HepG2 (cell line): ENCODE data around the gene TH. TPM values are rescaled to one million over a fixed set of nuclear protein-coding genes. Genes with fewer than 3 reads are reported as not detected.

Experiments
- ATF7-NPFF ChIP-seq: sonication (generic); formaldehyde crosslinking; IDR thresholded peaks from 2 replicates; pipeline ENCODE4 v1.8.1; 2023; ENCODE audit warnings: mild to moderate bottlenecking, low read depth, missing genetic modification reagents, moderate library complexity
- CCAR2 ChIP-seq: fragments of 200-400 bp; formaldehyde crosslinking; optimal IDR thresholded peaks from 2 replicates; pipeline ENCODE3; 2018; ENCODE audit warnings: low read depth, mild to moderate bottlenecking, low read length, moderate library complexity
- KLF12 ChIP-seq: sonication (generic); formaldehyde crosslinking; IDR thresholded peaks from 2 replicates; pipeline ENCODE4 v1.4.0; 2020; ENCODE audit warnings: missing genetic modification reagents, borderline replicate concordance
- MIER2 ChIP-seq: IDR thresholded peaks from 2 replicates; pipeline ENCODE4 v1.6.1; 2016; ENCODE audit warnings: missing biosample characterization, missing genetic modification reagents
- NFYC ChIP-seq: IDR thresholded peaks from 2 replicates; pipeline ENCODE4 v1.6.1; 2016; ENCODE audit warnings: missing genetic modification reagents, missing compliant biosample characterization
- SP5 ChIP-seq: IDR thresholded peaks from 2 replicates; pipeline ENCODE4 v1.6.1; 2016; ENCODE audit warnings: low read depth, borderline replicate concordance
- SUZ12 ChIP-seq: fragments of 150-350 bp; IDR thresholded peaks from 2 replicates; pipeline ENCODE4 v1.6.1; 2014; ENCODE audit warnings: low read depth, low read length
- YY1 ChIP-seq: IDR thresholded peaks from 2 replicates; pipeline ENCODE4 v1.6.1; 2011; ENCODE audit warnings: low read length, low read depth, moderate library complexity, mild to moderate bottlenecking; ENCODE audit not compliant: insufficient read depth, insufficient replicate concordance
- ZBTB20 ChIP-seq: sonication (generic); formaldehyde crosslinking; IDR thresholded peaks from 2 replicates; pipeline ENCODE4 v1.8.1; 2023; ENCODE audit warnings: missing genetic modification reagents, low read depth, mild to moderate bottlenecking, borderline replicate concordance
- ZBTB38 ChIP-seq: sonication (generic); formaldehyde crosslinking; IDR thresholded peaks from 2 replicates; pipeline ENCODE4 v1.5.1; 2020; ENCODE audit warnings: mild to moderate bottlenecking, missing genetic modification reagents
- ZNF235 ChIP-seq: sonication (generic); formaldehyde crosslinking; IDR thresholded peaks from 2 replicates; pipeline ENCODE4 v1.8.1; 2023; ENCODE audit warnings: mild to moderate bottlenecking, missing genetic modification reagents, borderline replicate concordance
- ZNF263 ChIP-seq: sonication (generic); formaldehyde crosslinking; IDR thresholded peaks from 2 replicates; pipeline ENCODE4 v1.4.0; 2020; ENCODE audit warnings: missing genetic modification reagents
- ZNF317 ChIP-seq: sonication (generic); formaldehyde crosslinking; IDR thresholded peaks from 2 replicates; pipeline ENCODE4 v1.5.0; 2020; ENCODE audit warnings: mild to moderate bottlenecking, missing genetic modification reagents
- polyA plus RNA-seq, 8 experiments: library from polyadenylated mRNA; depleted of rRNA in 3 of 8; stranded (reverse) in 7 of 8; unstranded in 1 of 8; fragments of >200 nt; fragmentation: Illumina TruSeq in 4 of 8; extraction: Trizol in 4 of 8; gene quantifications; 2 replicates each; pipeline versions ENCODE4 v1.2.1 to v1.2.3, GENCODE V29; 2011 to 2016; ENCODE audit warnings: low read depth in 4 of 8, missing spikeins in 1 of 8, mixed read lengths in 1 of 8; ENCODE audit not compliant: insufficient read depth in 1 of 8
- total RNA-seq, 5 experiments: library from RNA; depleted of rRNA; stranded (reverse); fragments of >200 nt; fragmentation: Illumina TruSeq; extraction: Trizol; gene quantifications; 2 replicates each; pipeline ENCODE4 v1.2.3, GENCODE V29; 2016; ENCODE audit warnings: low read depth in 1 of 5
- TF ChIP-seq, protein P1 (sequence below): sonication (generic); formaldehyde crosslinking; IDR thresholded peaks from 2 replicates; pipeline ENCODE4 v1.4.0; 2020; ENCODE audit warnings: missing genetic modification reagents; ENCODE audit errors: not compliant biosample characterization
- TF ChIP-seq, protein P2 (sequence below): sonication (generic); formaldehyde crosslinking; IDR thresholded peaks from 2 replicates; pipeline ENCODE4 v1.5.1; 2020; ENCODE audit warnings: missing genetic modification reagents, mild to moderate bottlenecking, borderline replicate concordance
- TF ChIP-seq, protein P3 (sequence below): sonication (generic); formaldehyde crosslinking; conservative IDR thresholded peaks from 2 replicates; pipeline ENCODE4 v1.4.0; 2020; ENCODE audit warnings: missing genetic modification reagents
- TF ChIP-seq, protein P4 (sequence below): sonication (generic); formaldehyde crosslinking; IDR thresholded peaks from 2 replicates; pipeline ENCODE4 v1.5.1; 2020; ENCODE audit warnings: missing genetic modification reagents, mild to moderate bottlenecking, borderline replicate concordance
- TF ChIP-seq, protein P5 (sequence below): IDR thresholded peaks from 2 replicates; pipeline ENCODE4 v1.6.1; 2018; ENCODE audit warnings: missing genetic modification reagents
- TF ChIP-seq, protein P6 (sequence below): sonication (generic); formaldehyde crosslinking; IDR thresholded peaks from 2 replicates; pipeline ENCODE4 v1.8.1; 2023; ENCODE audit warnings: mild to moderate bottlenecking, moderate library complexity, missing genetic modification reagents
- TF ChIP-seq, protein P7 (sequence below): sonication (generic); formaldehyde crosslinking; IDR thresholded peaks from 2 replicates; pipeline ENCODE4 v1.4.0; 2020; ENCODE audit warnings: low read depth, mild to moderate bottlenecking, missing genetic modification reagents

Gene TH
- total and polyA plus RNA-seq, 2 of the 13 experiments (the other 11 are each of a cell fraction or from before 2014, with no cell fraction given) = 0.36 TPM; not detected in 1

DNA sequence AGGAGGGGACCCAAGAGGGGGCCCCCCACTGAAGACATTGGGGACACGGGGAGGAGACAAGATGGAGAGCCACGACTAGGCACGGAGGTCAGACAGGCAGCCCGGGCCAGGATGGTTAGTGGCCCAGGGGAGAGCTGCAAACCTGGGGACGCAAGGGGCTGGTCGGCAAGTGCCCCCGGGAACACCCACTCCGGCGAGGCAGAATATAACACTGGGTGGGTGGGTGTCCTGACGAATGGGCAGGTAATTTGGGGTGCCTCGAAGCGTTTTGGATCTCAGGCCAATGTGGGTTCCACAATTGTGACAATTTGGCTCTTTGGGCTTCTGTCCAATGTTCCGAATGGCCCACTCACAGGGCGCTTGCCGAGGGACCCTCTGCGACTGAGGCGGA is 42.3 kb downstream of the TH start (continued):
- TF ChIP-seq, protein P1, sequence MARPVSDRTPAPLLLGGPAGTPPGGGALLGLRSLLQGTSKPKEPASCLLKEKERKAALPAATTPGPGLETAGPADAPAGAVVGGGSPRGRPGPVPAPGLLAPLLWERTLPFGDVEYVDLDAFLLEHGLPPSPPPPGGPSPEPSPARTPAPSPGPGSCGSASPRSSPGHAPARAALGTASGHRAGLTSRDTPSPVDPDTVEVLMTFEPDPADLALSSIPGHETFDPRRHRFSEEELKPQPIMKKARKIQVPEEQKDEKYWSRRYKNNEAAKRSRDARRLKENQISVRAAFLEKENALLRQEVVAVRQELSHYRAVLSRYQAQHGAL (CRISPR knock-in tag) = peak; percentile 19
- TF ChIP-seq, protein P2, sequence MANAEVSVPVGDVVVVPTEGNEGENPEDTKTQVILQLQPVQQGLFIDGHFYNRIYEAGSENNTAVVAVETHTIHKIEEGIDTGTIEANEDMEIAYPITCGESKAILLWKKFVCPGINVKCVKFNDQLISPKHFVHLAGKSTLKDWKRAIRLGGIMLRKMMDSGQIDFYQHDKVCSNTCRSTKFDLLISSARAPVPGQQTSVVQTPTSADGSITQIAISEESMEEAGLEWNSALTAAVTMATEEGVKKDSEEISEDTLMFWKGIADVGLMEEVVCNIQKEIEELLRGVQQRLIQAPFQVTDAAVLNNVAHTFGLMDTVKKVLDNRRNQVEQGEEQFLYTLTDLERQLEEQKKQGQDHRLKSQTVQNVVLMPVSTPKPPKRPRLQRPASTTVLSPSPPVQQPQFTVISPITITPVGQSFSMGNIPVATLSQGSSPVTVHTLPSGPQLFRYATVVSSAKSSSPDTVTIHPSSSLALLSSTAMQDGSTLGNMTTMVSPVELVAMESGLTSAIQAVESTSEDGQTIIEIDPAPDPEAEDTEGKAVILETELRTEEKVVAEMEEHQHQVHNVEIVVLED (CRISPR knock-in tag) = 0 out of 2 replicates have a peak, but pooled peaks have one; percentile 9
- TF ChIP-seq SP5 (CRISPR knock-in tag) = no peak
- no peak for TF ChIP-seq ZNF235
- peak; percentile 27 for TF ChIP-seq YY1
- TF ChIP-seq NFYC (CRISPR knock-in tag) = no peak
- 0 out of 2 replicates have a peak, but pooled peaks have one; percentile 44 for TF ChIP-seq ZBTB20 (CRISPR knock-in tag)
- TF ChIP-seq KLF12 = peak; percentile 38; the same call in 1 of the 2 replicates
- no peak for TF ChIP-seq SUZ12
- TF ChIP-seq MIER2 (CRISPR knock-in tag) = no peak
- TF ChIP-seq ZNF317 (CRISPR knock-in tag) = no peak
- TF ChIP-seq ZBTB38 (CRISPR knock-in tag) = no peak
- TF ChIP-seq, protein P3, sequence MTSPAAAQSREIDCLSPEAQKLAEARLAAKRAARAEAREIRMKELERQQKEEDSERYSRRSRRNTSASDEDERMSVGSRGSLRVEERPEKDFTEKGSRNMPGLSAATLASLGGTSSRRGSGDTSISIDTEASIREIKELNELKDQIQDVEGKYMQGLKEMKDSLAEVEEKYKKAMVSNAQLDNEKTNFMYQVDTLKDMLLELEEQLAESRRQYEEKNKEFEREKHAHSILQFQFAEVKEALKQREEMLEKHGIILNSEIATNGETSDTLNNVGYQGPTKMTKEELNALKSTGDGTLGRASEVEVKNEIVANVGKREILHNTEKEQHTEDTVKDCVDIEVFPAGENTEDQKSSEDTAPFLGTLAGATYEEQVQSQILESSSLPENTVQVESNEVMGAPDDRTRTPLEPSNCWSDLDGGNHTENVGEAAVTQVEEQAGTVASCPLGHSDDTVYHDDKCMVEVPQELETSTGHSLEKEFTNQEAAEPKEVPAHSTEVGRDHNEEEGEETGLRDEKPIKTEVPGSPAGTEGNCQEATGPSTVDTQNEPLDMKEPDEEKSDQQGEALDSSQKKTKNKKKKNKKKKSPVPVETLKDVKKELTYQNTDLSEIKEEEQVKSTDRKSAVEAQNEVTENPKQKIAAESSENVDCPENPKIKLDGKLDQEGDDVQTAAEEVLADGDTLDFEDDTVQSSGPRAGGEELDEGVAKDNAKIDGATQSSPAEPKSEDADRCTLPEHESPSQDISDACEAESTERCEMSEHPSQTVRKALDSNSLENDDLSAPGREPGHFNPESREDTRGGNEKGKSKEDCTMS (CRISPR knock-in tag) = no peak
- TF ChIP-seq, protein P4, sequence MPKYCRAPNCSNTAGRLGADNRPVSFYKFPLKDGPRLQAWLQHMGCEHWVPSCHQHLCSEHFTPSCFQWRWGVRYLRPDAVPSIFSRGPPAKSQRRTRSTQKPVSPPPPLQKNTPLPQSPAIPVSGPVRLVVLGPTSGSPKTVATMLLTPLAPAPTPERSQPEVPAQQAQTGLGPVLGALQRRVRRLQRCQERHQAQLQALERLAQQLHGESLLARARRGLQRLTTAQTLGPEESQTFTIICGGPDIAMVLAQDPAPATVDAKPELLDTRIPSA (CRISPR knock-in tag) = no peak; the same call in 1 of the 2 replicates
- TF ChIP-seq, protein P5, sequence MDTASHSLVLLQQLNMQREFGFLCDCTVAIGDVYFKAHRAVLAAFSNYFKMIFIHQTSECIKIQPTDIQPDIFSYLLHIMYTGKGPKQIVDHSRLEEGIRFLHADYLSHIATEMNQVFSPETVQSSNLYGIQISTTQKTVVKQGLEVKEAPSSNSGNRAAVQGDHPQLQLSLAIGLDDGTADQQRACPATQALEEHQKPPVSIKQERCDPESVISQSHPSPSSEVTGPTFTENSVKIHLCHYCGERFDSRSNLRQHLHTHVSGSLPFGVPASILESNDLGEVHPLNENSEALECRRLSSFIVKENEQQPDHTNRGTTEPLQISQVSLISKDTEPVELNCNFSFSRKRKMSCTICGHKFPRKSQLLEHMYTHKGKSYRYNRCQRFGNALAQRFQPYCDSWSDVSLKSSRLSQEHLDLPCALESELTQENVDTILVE (CRISPR knock-in tag) = no peak
- TF ChIP-seq, protein P6, sequence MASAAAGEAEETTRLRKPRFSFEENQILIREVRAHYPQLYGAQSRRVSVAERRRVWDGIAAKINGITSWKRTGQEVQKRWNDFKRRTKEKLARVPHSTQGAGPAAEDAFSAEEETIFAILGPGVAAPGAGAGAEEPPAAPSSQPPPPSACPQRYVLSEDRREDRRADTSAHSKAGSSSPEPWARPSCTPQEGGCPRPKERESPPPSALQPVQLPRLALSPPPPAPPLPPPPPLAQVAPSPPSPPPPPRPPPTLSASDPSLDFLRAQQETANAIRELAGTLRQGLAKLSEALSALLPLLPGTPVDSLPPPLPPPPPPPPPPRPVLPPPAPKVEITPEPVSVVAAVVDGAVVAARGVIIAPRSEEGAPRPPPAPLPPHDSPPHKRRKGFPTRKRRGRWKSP = no peak
- TF ChIP-seq, protein P7, sequence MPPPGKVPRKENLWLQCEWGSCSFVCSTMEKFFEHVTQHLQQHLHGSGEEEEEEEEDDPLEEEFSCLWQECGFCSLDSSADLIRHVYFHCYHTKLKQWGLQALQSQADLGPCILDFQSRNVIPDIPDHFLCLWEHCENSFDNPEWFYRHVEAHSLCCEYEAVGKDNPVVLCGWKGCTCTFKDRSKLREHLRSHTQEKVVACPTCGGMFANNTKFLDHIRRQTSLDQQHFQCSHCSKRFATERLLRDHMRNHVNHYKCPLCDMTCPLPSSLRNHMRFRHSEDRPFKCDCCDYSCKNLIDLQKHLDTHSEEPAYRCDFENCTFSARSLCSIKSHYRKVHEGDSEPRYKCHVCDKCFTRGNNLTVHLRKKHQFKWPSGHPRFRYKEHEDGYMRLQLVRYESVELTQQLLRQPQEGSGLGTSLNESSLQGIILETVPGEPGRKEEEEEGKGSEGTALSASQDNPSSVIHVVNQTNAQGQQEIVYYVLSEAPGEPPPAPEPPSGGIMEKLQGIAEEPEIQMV (CRISPR knock-in tag) = no peak
- no peak for TF ChIP-seq CCAR2
- peak; percentile 46; the same call in 1 of the 2 replicates for TF ChIP-seq ZNF263 (CRISPR knock-in tag)
- no peak; the same call in 1 of the 2 replicates for TF ChIP-seq ATF7-NPFF (CRISPR knock-in tag)
